OCI-LY7 (cell line): Measurements from ENCODE around the gene ADARB2. TPM values are rescaled to one million over a fixed set of nuclear protein-coding genes. Genes with fewer than 3 reads are reported as not detected.

Source experiments
- BruUV-seq: library from RNA; stranded (reverse); fragments of 400-500 nt; replicated peaks from 2 replicates; lab custom pipeline; 2021; lab: Mats Ljungman, UMichigan
- CTCF ChIA-PET: fragments of 300-600 bp; sonication (Branson Sonifier 250); formaldehyde crosslinking; loops from one replicate; lab custom pipeline; 2022; ENCODE audit warnings: antibody characterized with exemption; ENCODE audit not compliant: unreplicated experiment; lab: Charles Lee
- POLR2A ChIA-PET: fragments of 300-600 bp; sonication (Branson Sonifier 250); formaldehyde crosslinking; loops from one replicate; lab custom pipeline; 2022; ENCODE audit warnings: antibody characterized with exemption; lab: Charles Lee
- DNase-seq: peaks from one replicate; pipeline ENCODE4 v3.0.0-alpha.2; 2015; ENCODE audit warnings: low spot score
- H2AFZ ChIP-seq: fragments of 200-600 bp; sonication (generic), shearing (Covaris generic); 2 replicates; pipeline ENCODE4 v1.6.1; 2014; ENCODE audit warnings: mild to moderate bottlenecking, antibody characterized with exemption, low read length, moderate library complexity
- H3K27ac ChIP-seq: fragments of 200-600 bp; sonication (generic); 2 replicates; pipeline ENCODE4 v1.5.1; 2014; ENCODE audit warnings: mixed run types, low read depth, mild to moderate bottlenecking, moderate library complexity, low read length, inconsistent platforms; ENCODE audit not compliant: poor library complexity, severe bottlenecking
- H3K36me3 ChIP-seq: fragments of 200-600 bp; sonication (generic); 2 replicates; pipeline ENCODE4 v1.6.1; 2014; ENCODE audit warnings: mild to moderate bottlenecking, antibody characterized with exemption, low read length, moderate library complexity, mixed read lengths; ENCODE audit not compliant: insufficient read depth
- H3K4me1 ChIP-seq: fragments of 200-600 bp; sonication (generic); 2 replicates; pipeline ENCODE4 v1.5.1; 2014; ENCODE audit warnings: mild to moderate bottlenecking, low read length; ENCODE audit not compliant: insufficient read depth, poor library complexity, severe bottlenecking
- H3K4me2 ChIP-seq: fragments of 200-600 bp; sonication (generic); 2 replicates; pipeline ENCODE4 v1.6.1; 2014; ENCODE audit warnings: mild to moderate bottlenecking, low read length
- H3K4me3 ChIP-seq: fragments of 200-600 bp; sonication (generic); 2 replicates; pipeline ENCODE4 v1.5.1; 2014; ENCODE audit warnings: mild to moderate bottlenecking, low read depth, low read length; ENCODE audit not compliant: poor library complexity, severe bottlenecking
- H3K79me2 ChIP-seq: fragments of 200-600 bp; sonication (generic); 2 replicates; pipeline ENCODE4 v1.6.1; 2016; ENCODE audit warnings: low read depth, mild to moderate bottlenecking, low read length, moderate library complexity, mixed read lengths; ENCODE audit not compliant: insufficient read depth
- H3K9me2 ChIP-seq: fragments of 200-600 bp; sonication (generic); 2 replicates; pipeline ENCODE4 v1.6.1; 2016; ENCODE audit warnings: mild to moderate bottlenecking, low read length, mixed read lengths; ENCODE audit not compliant: insufficient read depth
- H3K9me3 ChIP-seq: fragments of 200-600 bp; sonication (generic); 2 replicates; pipeline ENCODE4 v1.6.1; 2014; ENCODE audit warnings: mild to moderate bottlenecking, mixed run types, low read length, mixed read lengths
- H4K20me1 ChIP-seq: fragments of 200-600 bp; sonication (generic); 2 replicates; pipeline ENCODE4 v1.6.1; 2014; ENCODE audit warnings: mild to moderate bottlenecking, antibody characterized with exemption, low read length, moderate library complexity, mixed read lengths; ENCODE audit not compliant: insufficient read depth
- CTCF ChIP-seq: fragments of 200-600 bp; sonication (generic); conservative IDR thresholded peaks from 2 replicates; pipeline ENCODE4 v1.5.1; 2014; ENCODE audit warnings: mild to moderate bottlenecking, antibody characterized with exemption, low read length, moderate library complexity, mixed read lengths
- EZH2phosphoT487 ChIP-seq: fragments of 200-600 bp; sonication (generic); IDR thresholded peaks from 2 replicates; pipeline ENCODE4 v1.6.1; 2018; ENCODE audit warnings: low read depth, borderline replicate concordance, mild to moderate bottlenecking, mixed run types, antibody characterized with exemption, low read length, moderate library complexity, mixed read lengths
- intact Hi-C: fragments of 100-400 bp; cut with micrococcal nuclease; formaldehyde crosslinking; loops from one replicate; pipeline ENCODE4 v1.10.0; 2022; ENCODE audit not compliant: unreplicated experiment
- total RNA-seq, 2 experiments: library from RNA; depleted of rRNA in 1 of 2; stranded (reverse); fragments of >200 nt in 1 of 2; shearing (Covaris generic) in 1 of 2; gene quantifications; 2 replicates each; pipeline ENCODE4 v1.2.3, GENCODE V29; 2014 to 2022

The ADARB2 gene
- total RNA-seq, 2 experiments from 2014 or later, result 0.03 TPM; not detected in 1

- Histone ChIP-seq H3K4me2 (no peak overlapping the region), H3K9me2 (no peaks in the 10 kb centered on the region), H3K4me3 (no peak overlapping the region), H4K20me1 (no peaks in the 10 kb centered on the region), H3K79me2 (no peaks in the 10 kb centered on the region), H2AFZ (no peak overlapping the region), H3K36me3 (no peaks in the 10 kb centered on the region), H3K4me1 (peaks cover 6% of the 10 kb centered on the region), H3K27ac (no peak overlapping the region), H3K9me3 (no peaks in the 10 kb centered on the region)
- ChIA-PET POLR2A (no interaction called here), CTCF (no interaction called here)
- BruUV-seq, result no TSS peak
- peak; percentile 8 for DNase-seq
- TF ChIP-seq EZH2phosphoT487 (no peak), CTCF (no peak)
- intact Hi-C loops, result no loop called here
These were observed 214.1 kb downstream of the ADARB2 start for GRCh38 chr10:1523221-1523620.

GRCh38 chr10:1522237-1522636 lies 215.1 kb downstream of the ADARB2 start:
- intact Hi-C loops, result no loop called here
- no TSS peak for BruUV-seq
- no peaks in the 10 kb centered on the region for H4K20me1 ChIP-seq
- ChIA-PET POLR2A (no interaction called here), CTCF (no interaction called here)
- DNase-seq, result no peak
- H3K4me2 ChIP-seq, result no peak overlapping the region
- H3K27ac ChIP-seq, result no peak overlapping the region
- no peaks in the 10 kb centered on the region for H3K36me3 ChIP-seq
- peaks cover 6% of the 10 kb centered on the region for H3K4me1 ChIP-seq
- no peaks in the 10 kb centered on the region for H3K9me3 ChIP-seq
- H2AFZ ChIP-seq, result no peak overlapping the region
- no peaks in the 10 kb centered on the region for H3K79me2 ChIP-seq
- no peaks in the 10 kb centered on the region for H3K9me2 ChIP-seq
- TF ChIP-seq EZH2phosphoT487, result no peak
- TF ChIP-seq CTCF, result no peak
- H3K4me3 ChIP-seq, result no peak overlapping the region

GRCh38 chr10:1521741-1522140 lies 215.6 kb downstream of the ADARB2 start:
- H3K9me3 ChIP-seq, result no peaks in the 10 kb centered on the region
- TF ChIP-seq EZH2phosphoT487, result no peak
- no peak for TF ChIP-seq CTCF
- H3K9me2 ChIP-seq, result no peaks in the 10 kb centered on the region
- H4K20me1 ChIP-seq, result no peaks in the 10 kb centered on the region
- H3K4me3 ChIP-seq, result no peak overlapping the region
- H3K79me2 ChIP-seq, result no peaks in the 10 kb centered on the region
- CTCF ChIA-PET, result no interaction called here
- H3K27ac ChIP-seq, result no peak overlapping the region
- DNase-seq, result no peak
- BruUV-seq, result no TSS peak
- intact Hi-C loops, result no loop called here
- no peak overlapping the region for H2AFZ ChIP-seq
- no peaks in the 10 kb centered on the region for H3K36me3 ChIP-seq
- peaks cover 10% of the 10 kb centered on the region for H3K4me1 ChIP-seq
- H3K4me2 ChIP-seq, result no peak overlapping the region
- POLR2A ChIA-PET, result no interaction called here
